CD4-positive, alpha-beta T cell treated with Interleukin-15 for 4 hours (primary cell): ENCODE results near the gene CCDC34.

Experiments
- DNase-seq: peaks from one replicate; pipeline ENCODE4 v3.0.0-alpha.2; 2020; ENCODE audit warnings: low spot score

Gene CCDC34

DNA sequence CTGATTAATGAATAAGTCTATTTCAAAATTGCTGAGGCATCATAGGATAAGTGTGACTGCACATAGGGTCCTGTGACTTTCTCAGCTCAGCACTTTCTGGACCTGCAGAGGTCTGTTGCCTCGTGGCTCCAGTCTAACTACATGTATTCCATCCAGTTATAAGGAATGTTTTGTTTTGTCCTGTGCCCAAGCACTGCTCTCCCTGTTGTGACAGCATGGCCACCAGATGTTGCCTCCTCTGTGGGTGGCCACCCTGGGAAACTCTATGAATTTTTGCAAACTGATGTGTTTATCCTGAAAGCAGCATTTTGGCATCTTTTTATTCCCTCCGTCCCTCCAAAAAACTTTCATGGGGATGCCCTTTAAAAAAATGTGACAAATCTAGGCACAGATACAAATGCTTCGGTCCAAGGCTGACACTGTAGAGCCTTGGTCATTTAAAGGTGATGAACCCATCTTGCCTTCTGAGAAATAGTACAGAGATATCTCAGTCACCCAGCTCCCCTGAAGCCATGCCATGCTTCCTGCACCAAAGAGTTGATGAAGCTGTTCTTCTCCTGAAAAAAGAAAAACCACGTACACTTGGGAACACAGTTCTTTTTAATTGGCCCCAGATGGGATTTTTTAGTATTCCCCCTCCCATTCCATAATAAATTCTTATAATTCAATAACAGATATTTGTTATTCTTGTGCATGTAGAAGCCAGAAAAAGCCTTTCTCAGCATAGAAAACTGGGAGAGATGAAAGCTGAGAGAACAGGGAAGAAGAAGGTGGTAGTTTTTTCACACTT is 72.6 kb downstream of the CCDC34 start:
- no peak for DNase-seq
